WTC11 (cell line): ENCODE results near the gene TBCEL. TPM values are rescaled to one million over a fixed set of nuclear protein-coding genes. Genes with fewer than 3 reads are reported as not detected.

Experiments used
- ATAC-seq: fragments of 200-7000 bp; cut with Tn5 transposase; 2 replicates; pipeline ENCODE4 v1.10.0; 2021; ENCODE audit warnings: mild to moderate bottlenecking, moderate library complexity
- CTCF ChIA-PET: fragments of 300-600 bp; sonication (Branson Sonifier 250); formaldehyde crosslinking; loops from one replicate; lab custom pipeline; 2021; ENCODE audit warnings: antibody characterized with exemption; lab: Charles Lee
- POLR2A ChIA-PET: fragments of 350-600 bp; sonication (Branson Sonifier 250); formaldehyde crosslinking; loops from one replicate; lab custom pipeline; 2021; ENCODE audit warnings: antibody characterized with exemption; lab: Charles Lee
- DNase-seq: peaks from one replicate; pipeline ENCODE4 v3.0.0; 2021; ENCODE audit warnings: low spot score
- H3K27ac Mint-ChIP-seq: 2 replicates; pipeline ENCODE4 v1.8.0; 2021; ENCODE audit warnings: mixed read lengths
- H3K27me3 Mint-ChIP-seq: 2 replicates; pipeline ENCODE4 v1.8.0; 2021; ENCODE audit warnings: low read depth, mild to moderate bottlenecking, moderate library complexity, mixed read lengths
- H3K36me3 Mint-ChIP-seq: 2 replicates; pipeline ENCODE4 v1.8.0; 2021; ENCODE audit warnings: mixed read lengths
- H3K4me1 Mint-ChIP-seq: 2 replicates; pipeline ENCODE4 v1.8.0; 2022; ENCODE audit warnings: mixed read lengths
- H3K4me3 Mint-ChIP-seq: 2 replicates; pipeline ENCODE4 v1.8.0; 2021; ENCODE audit warnings: mild to moderate bottlenecking, moderate library complexity, mixed read lengths
- H3K9me3 Mint-ChIP-seq: 2 replicates; pipeline ENCODE4 v1.8.0; 2021; ENCODE audit warnings: mixed read lengths
- AFF4 ChIP-seq: sonication (generic); formaldehyde crosslinking; IDR thresholded peaks from 2 replicates; pipeline ENCODE4 v1.8.1; 2023; ENCODE audit warnings: mild to moderate bottlenecking, missing genetic modification reagents, borderline replicate concordance
- ATF1 ChIP-seq: sonication (generic); formaldehyde crosslinking; IDR thresholded peaks from 2 replicates; pipeline ENCODE4 v1.8.1; 2023; ENCODE audit warnings: mild to moderate bottlenecking, moderate library complexity, missing genetic modification reagents
- CDX4 ChIP-seq: fragments of 250-450 bp; sonication (Bioruptor Pico); IDR thresholded peaks from 2 replicates; pipeline ENCODE4 v1.9.0; 2021; ENCODE audit warnings: moderate library complexity, mild to moderate bottlenecking, inconsistent platforms, borderline replicate concordance
- CREM ChIP-seq: sonication (generic); formaldehyde crosslinking; IDR thresholded peaks from 2 replicates; pipeline ENCODE4 v1.8.1; 2022; ENCODE audit warnings: mild to moderate bottlenecking, missing genetic modification reagents, moderate library complexity
- EMX1 ChIP-seq: fragments of 250-450 bp; sonication (Bioruptor Pico); IDR thresholded peaks from 2 replicates; pipeline ENCODE4 v1.8.0; 2021; ENCODE audit warnings: mild to moderate bottlenecking
- GRHL2 ChIP-seq: fragments of 250-450 bp; sonication (Bioruptor Pico); IDR thresholded peaks from 2 replicates; pipeline ENCODE4 v1.8.0; 2022; ENCODE audit warnings: mild to moderate bottlenecking, moderate library complexity; ENCODE audit not compliant: insufficient replicate concordance, severe bottlenecking
- GTF2I ChIP-seq: fragments of 250-450 bp; sonication (Bioruptor Pico); conservative IDR thresholded peaks from 2 replicates; pipeline ENCODE4 v1.4.0; 2021; ENCODE audit warnings: mild to moderate bottlenecking
- MYBL2 ChIP-seq: sonication (generic); formaldehyde crosslinking; IDR thresholded peaks from 2 replicates; pipeline ENCODE4 v1.8.1; 2023; ENCODE audit warnings: mild to moderate bottlenecking, moderate library complexity, missing genetic modification reagents
- NFYB ChIP-seq: sonication (generic); formaldehyde crosslinking; conservative IDR thresholded peaks from 2 replicates; pipeline ENCODE4 v1.8.0; 2022; ENCODE audit warnings: low read depth, missing genetic modification reagents
- NR2C2 ChIP-seq: sonication (generic); formaldehyde crosslinking; IDR thresholded peaks from 2 replicates; pipeline ENCODE4 v1.8.0; 2022; ENCODE audit warnings: mild to moderate bottlenecking, missing genetic modification reagents
- OVOL2 ChIP-seq: fragments of 250-450 bp; sonication (Bioruptor Pico); IDR thresholded peaks from 2 replicates; pipeline ENCODE4 v1.9.0; 2021; ENCODE audit warnings: mild to moderate bottlenecking, borderline replicate concordance
- PRRX2 ChIP-seq: fragments of 250-450 bp; sonication (Bioruptor Pico); IDR thresholded peaks from 2 replicates; pipeline ENCODE4 v1.8.0; 2021; ENCODE audit warnings: mild to moderate bottlenecking
- SP1 ChIP-seq: sonication (generic); formaldehyde crosslinking; conservative IDR thresholded peaks from 2 replicates; pipeline ENCODE4 v1.8.1; 2022; ENCODE audit warnings: missing genetic modification reagents
- STAT6 ChIP-seq: sonication (generic); formaldehyde crosslinking; conservative IDR thresholded peaks from 2 replicates; pipeline ENCODE4 v1.8.1; 2023; ENCODE audit warnings: mild to moderate bottlenecking, low read depth, missing genetic modification reagents, moderate library complexity
- USF1 ChIP-seq: sonication (generic); formaldehyde crosslinking; IDR thresholded peaks from 2 replicates; pipeline ENCODE4 v1.8.0; 2022; ENCODE audit warnings: mild to moderate bottlenecking, missing genetic modification reagents
- ZNF317 ChIP-seq: sonication (generic); formaldehyde crosslinking; IDR thresholded peaks from 2 replicates; pipeline ENCODE4 v1.8.1; 2023; ENCODE audit warnings: low read depth, mild to moderate bottlenecking, moderate library complexity, missing genetic modification reagents, borderline replicate concordance
- ZNF396 ChIP-seq: fragments of 250-450 bp; sonication (Bioruptor Pico); IDR thresholded peaks from 2 replicates; pipeline ENCODE4 v1.8.0; 2021; ENCODE audit warnings: mild to moderate bottlenecking, moderate library complexity, borderline replicate concordance
- ZNF423 ChIP-seq: fragments of 250-450 bp; sonication (Bioruptor Pico); IDR thresholded peaks from 2 replicates; pipeline ENCODE4 v2.1.2; 2022; ENCODE audit warnings: mild to moderate bottlenecking, moderate library complexity
- ZSCAN18 ChIP-seq: fragments of 250-450 bp; sonication (Bioruptor Pico); IDR thresholded peaks from 2 replicates; pipeline ENCODE4 v2.1.2; 2022; ENCODE audit warnings: mild to moderate bottlenecking, moderate library complexity
- total RNA-seq: library from RNA; stranded (reverse); gene quantifications from 3 replicates; pipeline ENCODE4 v1.2.3, GENCODE V29; 2021

The TBCEL gene
- total RNA-seq, 1 experiment from 2014 or later: 9.5 TPM

- Mint-ChIP-seq H3K27ac (peak overlapping the region; percentile 95), H3K27me3 (no peaks in the 10 kb centered on the region), H3K4me1 (peaks cover 12% of the 10 kb centered on the region), H3K9me3 (peaks cover 5% of the 10 kb centered on the region), H3K36me3 (peaks cover 35% of the 10 kb centered on the region), H3K4me3 (no peak overlapping the region)
- CTCF ChIA-PET: interaction anchor here (0.9 to 1.4 kb wide), 2 partner anchors 124 to 126 kb away, joined by 3 to 4 read pairs; no protein-coding TSS in a partner anchor
- ATAC-seq (peak; percentile 34), DNase-seq (no peak)
- TF ChIP-seq ZNF396 (CRISPR knock-in tag) (no peak), EMX1 (CRISPR knock-in tag) (no peak), GTF2I (CRISPR knock-in tag) (no peak), SP1 (CRISPR knock-in tag) (no peak), NR2C2 (no peak), MYBL2 (CRISPR knock-in tag) (no peak), CDX4 (CRISPR knock-in tag) (no peak), ZNF423 (no peak), AFF4 (CRISPR knock-in tag) (no peak), OVOL2 (no peak), CREM (CRISPR knock-in tag) (no peak), GRHL2 (no peak), ZSCAN18 (no peak), USF1 (no peak), PRRX2 (CRISPR knock-in tag) (no peak), STAT6 (CRISPR knock-in tag) (no peak), ZNF317 (CRISPR knock-in tag) (no peak), ATF1 (no peak), NFYB (CRISPR knock-in tag) (no peak)
- POLR2A ChIA-PET: no interaction called here
Measured at GRCh38 chr11:121070951-121071845, 47.3 kb downstream of the TBCEL start.
